Endothelial cell of umbilical vein (primary cell): ENCODE results near the gene SLC22A3. TPM values are rescaled to one million over a fixed set of nuclear protein-coding genes. Genes with fewer than 3 reads are reported as not detected.

Experiments
- BruUV-seq: library from RNA; stranded (reverse); fragments of 400-500 nt; replicated peaks from 2 replicates; lab custom pipeline; 2021; lab: Mats Ljungman, UMichigan
- CTCF ChIA-PET: fragments of 300-600, 350-600 bp; sonication (Branson Sonifier 250); formaldehyde crosslinking; loops from one replicate; lab custom pipeline; 2021; ENCODE audit warnings: antibody characterized with exemption, inconsistent platforms; lab: Charles Lee
- POLR2A ChIA-PET: fragments of 300-600, 350-600 bp; sonication (Branson Sonifier 250); formaldehyde crosslinking; loops from one replicate; lab custom pipeline; 2021; ENCODE audit warnings: antibody characterized with exemption, inconsistent platforms; lab: Charles Lee
- DNase-seq: peaks from one replicate; pipeline ENCODE4 v3.0.0-alpha.2; 2011; ENCODE audit warnings: low read depth, low spot score
- FAIRE-seq: peaks from 2 replicates; lab custom pipeline; 2011; peaks lifted over from hg19 to GRCh38; lab: Jason Lieb, UNC
- H2AFZ ChIP-seq: 2 replicates; pipeline ENCODE4 v1.6.0; 2012; ENCODE audit warnings: low read depth, low read length, control low read depth, inconsistent platforms
- H3K27ac ChIP-seq: 2 replicates; pipeline ENCODE4 v1.5.1; 2011; ENCODE audit warnings: low read depth, mild to moderate bottlenecking, control low read depth, low read length, moderate library complexity; ENCODE audit not compliant: insufficient read depth
- H3K27me3 ChIP-seq, 2 experiments: 2 replicates each; pipeline versions ENCODE4 v1.6.0 to v1.6.1; 2011; ENCODE audit warnings: low read length in 2 of 2, mixed read lengths in 1 of 2; ENCODE audit not compliant: control insufficient read depth in 2 of 2, insufficient read depth in 2 of 2
- H3K36me3 ChIP-seq, 2 experiments: 2 replicates in 1 of 2; 3 replicates in 1 of 2; pipeline ENCODE4 v1.5.1; 2011; ENCODE audit warnings: low read length in 2 of 2, mild to moderate bottlenecking in 1 of 2, moderate library complexity in 1 of 2; ENCODE audit not compliant: control insufficient read depth in 2 of 2, insufficient read depth in 2 of 2; ENCODE audit errors: extremely low read depth in 1 of 2
- H3K4me1 ChIP-seq: 3 replicates; pipeline ENCODE4 v1.5.1; 2011; ENCODE audit warnings: mild to moderate bottlenecking, low read length; ENCODE audit not compliant: control insufficient read depth, insufficient read depth; ENCODE audit errors: extremely low read depth
- H3K4me2 ChIP-seq: 2 replicates; pipeline ENCODE4 v1.6.1; 2011; ENCODE audit warnings: low read length, control low read depth, mixed read lengths; ENCODE audit not compliant: insufficient read depth
- H3K4me3 ChIP-seq, 3 experiments: fragments of 200-600 bp in 1 of 3; sonication (generic), shearing (Covaris generic) in 1 of 3; replicated peaks in 1 of 3; 2 replicates each; pipeline ENCODE4 v1.5.1; 2011 to 2016; ENCODE audit warnings: control low read depth in 3 of 3, low read length in 3 of 3, mild to moderate bottlenecking in 2 of 3, inconsistent platforms in 1 of 3, low read depth in 1 of 3, moderate library complexity in 1 of 3; ENCODE audit not compliant: insufficient read depth in 1 of 3
- H3K79me2 ChIP-seq: 2 replicates; pipeline ENCODE4 v1.6.0; 2012; ENCODE audit warnings: low read length, inconsistent platforms; ENCODE audit not compliant: control insufficient read depth, insufficient read depth
- H3K9ac ChIP-seq: replicated peaks from 2 replicates; pipeline ENCODE3; 2011; ENCODE audit warnings: low read length, control low read depth; ENCODE audit not compliant: insufficient read depth; ENCODE audit errors: extremely low read depth
- H3K9me1 ChIP-seq: replicated peaks from 3 replicates; pipeline ENCODE4 v1.6.0; 2011; ENCODE audit warnings: mild to moderate bottlenecking, low read length; ENCODE audit not compliant: control insufficient read depth, insufficient read depth; ENCODE audit errors: extremely low read depth
- H3K9me3 ChIP-seq: replicated peaks from 2 replicates; pipeline ENCODE4 v1.5.1; 2012; ENCODE audit warnings: low read length, inconsistent platforms; ENCODE audit not compliant: control insufficient read depth, insufficient read depth
- H4K20me1 ChIP-seq: replicated peaks from 2 replicates; pipeline ENCODE3; 2011; ENCODE audit warnings: mild to moderate bottlenecking, low read length; ENCODE audit not compliant: control insufficient read depth, insufficient read depth; ENCODE audit errors: extremely low read depth
- CTCF ChIP-seq, 2 donors: IDR thresholded peaks; 1 replicate in 1 of 2; 2 replicates in 1 of 2; pipeline ENCODE4 v1.5.1; 2011; ENCODE audit warnings: low read length in 2 of 2, mild to moderate bottlenecking in 2 of 2, moderate library complexity in 2 of 2, control low read depth in 1 of 2, inconsistent platforms in 1 of 2, low read depth in 1 of 2; ENCODE audit not compliant: insufficient read depth in 1 of 2; ENCODE audit errors: extremely low read depth in 1 of 2
- EZH2 ChIP-seq: IDR thresholded peaks from 2 replicates; pipeline ENCODE4 v1.6.1; 2012; ENCODE audit warnings: borderline replicate concordance, low read depth, mild to moderate bottlenecking, moderate library complexity, low read length, inconsistent platforms; ENCODE audit not compliant: severe bottlenecking
- FOS ChIP-seq: IDR thresholded peaks from 2 replicates; pipeline ENCODE4 v1.6.1; 2011; ENCODE audit warnings: mild to moderate bottlenecking, low read length, moderate library complexity, borderline replicate concordance; ENCODE audit not compliant: insufficient read depth
- GATA2 ChIP-seq: IDR thresholded peaks from 2 replicates; pipeline ENCODE4 v1.7.0; 2011; ENCODE audit warnings: low read depth, mild to moderate bottlenecking, moderate library complexity, mixed read lengths, low read length; ENCODE audit not compliant: insufficient read length, insufficient read depth
- JUN ChIP-seq: IDR thresholded peaks from 2 replicates; pipeline ENCODE4 v1.6.1; 2011; ENCODE audit warnings: borderline replicate concordance, low read depth; ENCODE audit not compliant: insufficient read length, insufficient read depth
- MAX ChIP-seq: IDR thresholded peaks from 2 replicates; pipeline ENCODE4 v1.6.1; 2011; ENCODE audit not compliant: insufficient read depth, insufficient read length
- MYC ChIP-seq: IDR thresholded peaks from one replicate; pipeline ENCODE4 v1.6.1; 2011; ENCODE audit warnings: mild to moderate bottlenecking, low read depth, low read length
- POLR2A ChIP-seq: IDR thresholded peaks from 2 replicates; pipeline ENCODE4 v1.6.1; 2012; ENCODE audit warnings: low read depth, mild to moderate bottlenecking, control low read depth, low read length
- POLR2AphosphoS5 ChIP-seq: IDR thresholded peaks from 2 replicates; pipeline ENCODE4 v1.6.1; 2012; ENCODE audit warnings: low read depth, mild to moderate bottlenecking, control low read depth, low read length, moderate library complexity; ENCODE audit not compliant: insufficient read depth
- dilution Hi-C: fragments of 300-500 bp; cut with MboI; formaldehyde crosslinking; loops from one replicate; pipeline ENCODE4 v1.15.0; 2019; ENCODE audit warnings: low sequenced_read_pairs; ENCODE audit not compliant: extremely low pct_ligation_motif_present
- intact Hi-C: fragments of 100-400 bp; cut with micrococcal nuclease; formaldehyde crosslinking; loops from one replicate; pipeline ENCODE4 v1.10.0; 2022
- polyA plus RNA-seq, 4 experiments: library from polyadenylated mRNA; depleted of rRNA in 3 of 4; stranded (reverse) in 3 of 4; unstranded in 1 of 4; fragments of >200 nt; gene quantifications; 2 replicates each; pipeline versions ENCODE4 v1.2.1 to v1.2.3, GENCODE V29; 2011 to 2012; ENCODE audit warnings: missing spikeins in 1 of 4
- total RNA-seq: library from RNA; stranded (reverse); gene quantifications from 2 replicates; pipeline ENCODE4 v1.2.3, GENCODE V29; 2021

SLC22A3 gene
- total and polyA plus RNA-seq, 2 donors (not counting 3 experiments of a cell fraction or from before 2014, with no cell fraction given): not detected

DNA sequence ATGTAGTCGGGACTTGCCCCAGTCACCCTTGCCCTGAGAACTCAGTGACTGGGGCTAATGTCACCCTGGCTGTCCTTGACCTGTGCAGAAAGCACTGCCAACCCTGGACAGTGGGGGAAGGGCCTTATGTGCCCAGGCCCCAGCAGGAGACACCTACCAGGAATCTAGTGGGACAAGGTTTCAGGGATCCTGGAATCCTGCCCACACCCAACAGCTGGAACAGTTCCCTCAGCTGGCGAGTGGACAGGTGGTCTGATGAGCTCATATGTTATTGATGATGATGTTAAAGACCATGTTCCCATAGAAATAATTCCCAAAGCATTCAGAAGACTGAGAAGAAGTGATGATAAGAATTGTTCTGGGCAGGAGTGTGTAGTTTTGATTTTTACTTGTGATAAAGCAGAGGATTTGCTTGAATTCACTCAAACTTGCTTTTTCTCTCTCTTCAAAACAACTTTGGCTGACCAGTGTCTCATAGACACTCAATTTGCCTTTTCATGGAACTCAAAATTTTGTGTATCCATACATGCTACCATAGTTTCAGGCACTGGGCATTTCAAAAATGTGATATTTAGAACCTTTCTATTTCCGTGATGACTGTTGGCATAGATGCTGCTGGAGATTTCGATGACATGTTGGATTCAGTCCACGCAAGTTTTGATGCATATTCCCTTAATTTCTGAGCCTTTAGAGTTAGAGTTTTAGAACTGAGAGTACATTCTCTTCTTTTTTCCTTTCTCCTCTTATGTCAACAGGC lies 79.3 kb downstream of the SLC22A3 start:
- Histone ChIP-seq H3K79me2 (no peaks in the 10 kb centered on the region), H3K4me2 (no peak overlapping the region), H3K27ac (no peak overlapping the region), H3K27me3 (no peaks in the 10 kb centered on the region), H3K9me1 (no peaks in the 10 kb centered on the region), H3K36me3 (no peaks in the 10 kb centered on the region), H2AFZ (no peak overlapping the region), H3K9me3 (peaks cover 4% of the 10 kb centered on the region), H3K4me3 (no peak overlapping the region), H4K20me1 (no peaks in the 10 kb centered on the region), H3K4me1 (no peaks in the 10 kb centered on the region), H3K9ac (no peak overlapping the region)
- POLR2A ChIA-PET: no interaction called here
- TF ChIP-seq POLR2A (no peak), MAX (no peak), JUN (no peak), GATA2 (no peak), CTCF (IDR thresholded peaks at IDR 0.05; ENCODE audit: extremely low read depth in 1 of 2, insufficient read depth in 1 of 2, low read depth in 1 of 2, low read length in 2 of 2) (no peak), MYC (no peak), EZH2 (no peak), FOS (no peak), POLR2AphosphoS5 (no peak)
- dilution Hi-C loops: no loop called here
- no peak for DNase-seq
- intact Hi-C loops: no loop called here
- CTCF ChIA-PET: no interaction called here
- no peak for FAIRE-seq
- BruUV-seq: no TSS peak
